ENCODE results near the gene TRPM3. TPM values are rescaled to one million over a fixed set of nuclear protein-coding genes. Genes with fewer than 3 reads are reported as not detected.

The TRPM3 gene
- total and polyA plus RNA-seq, 2 of the 13 experiments (the other 11 are each of a cell fraction or from before 2014, with no cell fraction given), result not detected

- TF ChIP-seq ZNF710 (CRISPR knock-in tag; IDR thresholded peaks at IDR 0.05; ENCODE audit: borderline replicate concordance) (no peak), ZBTB8A (CRISPR knock-in tag; IDR thresholded peaks at IDR 0.05; ENCODE audit: borderline replicate concordance, low read depth) (no peak), NR2F1 (CRISPR knock-in tag; IDR thresholded peaks at IDR 0.05) (no peak), TEAD3 (CRISPR knock-in tag; optimal IDR thresholded peaks at IDR 0.05; ENCODE audit: borderline replicate concordance) (no peak), MED1 (CRISPR knock-in tag; IDR thresholded peaks at IDR 0.05) (no peak), ZNF549 (CRISPR knock-in tag; IDR thresholded peaks at IDR 0.05) (no peak), CHCHD3 (CRISPR knock-in tag; IDR thresholded peaks at IDR 0.05) (no peak)
Observed at GRCh38 chr9:70688704-70689103, 432.7 kb downstream of the TRPM3 start (continued).

- no peaks in the 10 kb centered on the region for H3K9me3 ChIP-seq (ENCODE audit: low read length)
- no peaks in the 10 kb centered on the region for H3K36me3 ChIP-seq (replicated peaks in 1 of 2; ENCODE audit: control insufficient read depth in 1 of 2, insufficient read depth in 2 of 2, low read length in 2 of 2)
- no peak overlapping the region for H3K4me2 ChIP-seq (ENCODE audit: low read depth, low read length)
- H4K20me1 ChIP-seq (ENCODE audit: insufficient read depth, low read length), result no peaks in the 10 kb centered on the region
- 6% methylated on average over 2 of the region's 2 CpGs for WGBS (ENCODE audit: low lambda C conversion rate)
- H3K79me2 ChIP-seq (ENCODE audit: insufficient read depth, low read length), result no peaks in the 10 kb centered on the region
- no peak overlapping the region for H3K27ac ChIP-seq (ENCODE audit: extremely low read length, insufficient read depth, low read length)
- DNase-seq (ENCODE audit: low spot score) (no peak), ATAC-seq (no peak), FAIRE-seq (no peak)
- no peak overlapping the region for H3K9ac ChIP-seq (ENCODE audit: insufficient read depth, low read depth, low read length)
- H2AFZ ChIP-seq (ENCODE audit: low read length), result no peak overlapping the region
- H3K4me1 ChIP-seq (ENCODE audit: insufficient read depth, low read length), result peaks cover 8% of the 10 kb centered on the region; the same call in 1 of the 2 replicates
- in situ Hi-C loops (cut with HindIII; ENCODE audit: extremely low pct_ligation_motif_present, low pct_unique_long_range_greater_than_20kb) (no loop called here), intact Hi-C loops (cut with micrococcal nuclease; ENCODE audit: unreplicated experiment) (no loop called here)
- no TSS peak for BruUV-seq (replicated peaks)
- no peaks in the 10 kb centered on the region for H3K27me3 ChIP-seq (ENCODE audit: control insufficient read depth in 1 of 2, insufficient read depth in 2 of 2, low read length in 2 of 2)
- no peak overlapping the region for H3K4me3 ChIP-seq (replicated peaks in 1 of 3; ENCODE audit: insufficient read depth in 1 of 3, low read depth in 2 of 3, low read length in 3 of 3)
- CTCF ChIA-PET (ENCODE audit: low intra/inter-chr PET ratio, low total read pairs), result no interaction called here
- POLR2A ChIA-PET, result no interaction called here
- TF ChIP-seq ZFX (CRISPR knock-in tag; IDR thresholded peaks at IDR 0.05; ENCODE audit: low read depth) (no peak), HMG20B (CRISPR knock-in tag; conservative IDR thresholded peaks at IDR 0.05) (no peak), PAWR (CRISPR knock-in tag; IDR thresholded peaks at IDR 0.05; ENCODE audit: borderline replicate concordance) (no peak), ZNF619 (CRISPR knock-in tag; IDR thresholded peaks at IDR 0.05) (no peak), RERE (CRISPR knock-in tag; IDR thresholded peaks at IDR 0.05; ENCODE audit: low read depth) (no peak)
Observed at GRCh38 chr9:70683841-70684240, 437.6 kb downstream of the TRPM3 start.

Measured in HepG2 (cell line).